H1 (cell line): ENCODE results near the gene TP73. TPM values are rescaled to one million over a fixed set of nuclear protein-coding genes. Genes with fewer than 3 reads are reported as not detected.

Experiments used
- CTCF ChIA-PET: fragments of 300-600 bp; sonication (Branson Sonifier 250); formaldehyde crosslinking; loops from one replicate; lab custom pipeline; 2021; ENCODE audit not compliant: partially characterized antibody; lab: Charles Lee
- POLR2A ChIA-PET: fragments of 300-600 bp; sonication (Branson Sonifier 250); formaldehyde crosslinking; loops from one replicate; lab custom pipeline; 2021; ENCODE audit warnings: inconsistent platforms; ENCODE audit not compliant: partially characterized antibody; lab: Charles Lee
- DNase-seq, 2 experiments: peaks; one replicate each; pipeline versions ENCODE4 v3.0.0 to v3.0.0-alpha.2; 2010 to 2022; ENCODE audit warnings: low spot score in 2 of 2, low read depth in 1 of 2, mixed read lengths in 1 of 2
- FAIRE-seq: peaks from 2 replicates; lab custom pipeline; 2011; peaks lifted over from hg19 to GRCh38; lab: Jason Lieb, UNC
- H2AFZ ChIP-seq: 2 replicates; pipeline ENCODE4 v1.8.1; 2012; ENCODE audit warnings: low read length, inconsistent platforms
- H2AK5ac ChIP-seq: 2 replicates; pipeline ENCODE4 v1.6.1; 2013; ENCODE audit warnings: low read depth, low read length
- H2BK120ac ChIP-seq: replicated peaks from 2 replicates; pipeline ENCODE3; 2013; ENCODE audit warnings: low read depth, low read length, inconsistent platforms
- H2BK12ac ChIP-seq: 2 replicates; pipeline ENCODE4 v1.6.1; 2013; ENCODE audit warnings: low read depth, low read length
- H2BK15ac ChIP-seq: 2 replicates; pipeline ENCODE4 v1.6.1; 2013; ENCODE audit warnings: low read length
- H2BK20ac ChIP-seq: 2 replicates; pipeline ENCODE4 v1.6.1; 2013; ENCODE audit warnings: low read length
- H2BK5ac ChIP-seq: 2 replicates; pipeline ENCODE4 v1.6.1; 2013; ENCODE audit warnings: low read depth, low read length
- H3K14ac ChIP-seq: 2 replicates; pipeline ENCODE4 v1.6.1; 2013; ENCODE audit warnings: inconsistent platforms; ENCODE audit not compliant: insufficient read length
- H3K18ac ChIP-seq: 2 replicates; pipeline ENCODE4 v1.6.1; 2013; ENCODE audit warnings: low read length; ENCODE audit errors: extremely low read depth
- H3K23ac ChIP-seq: 2 replicates; pipeline ENCODE4 v1.6.1; 2013; ENCODE audit warnings: inconsistent platforms; ENCODE audit not compliant: insufficient read length
- H3K23me2 ChIP-seq: 2 replicates; pipeline ENCODE4 v1.6.1; 2013; ENCODE audit warnings: low read depth, low read length
- H3K27ac ChIP-seq: 2 replicates; pipeline ENCODE4 v1.6.1; 2011; ENCODE audit warnings: low read depth, low read length, inconsistent platforms
- H3K27me3 ChIP-seq, 4 experiments: replicated peaks in 1 of 4; 1 replicate in 1 of 4; 2 replicates in 3 of 4; pipeline versions ENCODE4 v1.6.1 to v1.8.1; 2011 to 2013; ENCODE audit warnings: low read length in 3 of 4, mild to moderate bottlenecking in 3 of 4, inconsistent platforms in 2 of 4, mixed read lengths in 2 of 4, moderate library complexity in 1 of 4; ENCODE audit not compliant: control insufficient read depth in 3 of 4, insufficient read depth in 3 of 4; ENCODE audit errors: extremely low read depth in 1 of 4
- H3K36me3 ChIP-seq, 4 experiments: 2 replicates each; pipeline versions ENCODE4 v1.6.1 to v1.8.1; 2011 to 2013; ENCODE audit warnings: mild to moderate bottlenecking in 4 of 4, low read length in 3 of 4, moderate library complexity in 2 of 4, control low read depth in 1 of 4, inconsistent platforms in 1 of 4; ENCODE audit not compliant: insufficient read depth in 4 of 4, control insufficient read depth in 2 of 4
- H3K4ac ChIP-seq: replicated peaks from 2 replicates; pipeline ENCODE3; 2013; ENCODE audit warnings: low read length, low read depth, mixed read lengths, inconsistent platforms; ENCODE audit not compliant: insufficient read length
- H3K4me1 ChIP-seq, 4 experiments: replicated peaks in 1 of 4; 1 replicate in 1 of 4; 2 replicates in 3 of 4; pipeline versions ENCODE4 v1.6.1 to v1.8.1; 2011 to 2013; ENCODE audit warnings: low read length in 3 of 4, inconsistent platforms in 2 of 4, mixed read lengths in 1 of 4; ENCODE audit not compliant: insufficient read depth in 4 of 4, control insufficient read depth in 3 of 4
- H3K4me2 ChIP-seq, 2 experiments: 2 replicates each; pipeline versions ENCODE4 v1.6.1 to v1.8.1; 2011 to 2013; ENCODE audit warnings: low read depth in 2 of 2, low read length in 2 of 2, control low read depth in 1 of 2, inconsistent platforms in 1 of 2, mild to moderate bottlenecking in 1 of 2; ENCODE audit not compliant: insufficient read depth in 1 of 2
- H3K4me3 ChIP-seq, 4 experiments: fragments of 200-600, 300-600 bp in 1 of 4; sonication (generic), shearing (Covaris generic), sonication (Bioruptor Twin) in 1 of 4; 2 replicates each; pipeline versions ENCODE4 v1.5.1 to v1.8.1; 2011 to 2016; ENCODE audit warnings: low read length in 4 of 4, low read depth in 3 of 4, control low read depth in 2 of 4, inconsistent platforms in 2 of 4, mild to moderate bottlenecking in 2 of 4, mixed read lengths in 1 of 4, moderate library complexity in 1 of 4; ENCODE audit not compliant: insufficient read depth in 2 of 4; ENCODE audit errors: extremely low read depth in 1 of 4
- H3K56ac ChIP-seq: replicated peaks from 2 replicates; pipeline ENCODE3; 2013; ENCODE audit warnings: low read depth, mild to moderate bottlenecking, mixed read lengths, low read length, inconsistent platforms; ENCODE audit not compliant: insufficient read length
- H3K79me1 ChIP-seq: 2 replicates; pipeline ENCODE4 v1.6.1; 2013; ENCODE audit warnings: low read depth, low read length, control low read depth
- H3K79me2 ChIP-seq, 2 experiments: 2 replicates each; pipeline versions ENCODE4 v1.6.1 to v1.8.1; 2012 to 2013; ENCODE audit warnings: low read length in 2 of 2, mild to moderate bottlenecking in 2 of 2, inconsistent platforms in 1 of 2; ENCODE audit not compliant: insufficient read depth in 2 of 2, control insufficient read depth in 1 of 2
- H3K9ac ChIP-seq, 4 experiments: replicated peaks in 1 of 4; 1 replicate in 1 of 4; 2 replicates in 3 of 4; pipeline versions ENCODE4 v1.6.1 to v1.8.1; 2011 to 2013; ENCODE audit warnings: low read depth in 3 of 4, low read length in 3 of 4, control low read depth in 2 of 4, mild to moderate bottlenecking in 2 of 4, moderate library complexity in 2 of 4, inconsistent platforms in 1 of 4; ENCODE audit errors: extremely low read depth in 1 of 4
- H3K9me3 ChIP-seq, 2 experiments: 2 replicates each; pipeline versions ENCODE4 v1.6.1 to v1.8.1; 2012 to 2013; ENCODE audit warnings: mild to moderate bottlenecking in 2 of 2, moderate library complexity in 2 of 2, control low read depth in 1 of 2, inconsistent platforms in 1 of 2, low read depth in 1 of 2, low read length in 1 of 2, mixed read lengths in 1 of 2; ENCODE audit not compliant: insufficient read depth in 2 of 2
- H4K20me1 ChIP-seq, 2 experiments: replicated peaks in 1 of 2; 2 replicates each; pipeline versions ENCODE3 to v1.8.1; 2011 to 2013; ENCODE audit warnings: inconsistent platforms in 2 of 2, low read length in 2 of 2, mild to moderate bottlenecking in 1 of 2; ENCODE audit not compliant: insufficient read depth in 2 of 2, control insufficient read depth in 1 of 2
- H4K5ac ChIP-seq: 2 replicates; pipeline ENCODE4 v1.6.1; 2013; ENCODE audit warnings: low read length, low read depth, mixed read lengths, inconsistent platforms; ENCODE audit not compliant: insufficient read length
- H4K8ac ChIP-seq: 2 replicates; pipeline ENCODE4 v1.8.0; 2013; ENCODE audit warnings: mild to moderate bottlenecking, moderate library complexity, low read length, inconsistent platforms; ENCODE audit not compliant: insufficient read depth; ENCODE audit errors: extremely low read depth
- H4K91ac ChIP-seq: replicated peaks from 2 replicates; pipeline ENCODE3; 2013; ENCODE audit warnings: low read length, mixed read lengths, inconsistent platforms; ENCODE audit not compliant: insufficient read length
- CREB1 ChIP-seq: IDR thresholded peaks from 2 replicates; pipeline ENCODE4 v1.6.1; 2012; ENCODE audit warnings: inconsistent platforms
- CTBP2 ChIP-seq: IDR thresholded peaks from 2 replicates; pipeline ENCODE4 v1.7.0; 2011; ENCODE audit warnings: borderline replicate concordance, mild to moderate bottlenecking, moderate library complexity, mixed read lengths, low read length; ENCODE audit not compliant: insufficient read depth, insufficient read length
- KDM5A ChIP-seq: fragments of 200-600 bp; IDR thresholded peaks from 2 replicates; pipeline ENCODE4 v1.7.1; 2012; ENCODE audit warnings: mild to moderate bottlenecking, low read length, inconsistent platforms, mixed read lengths
- PHF8 ChIP-seq: fragments of 200-600 bp; sonication (generic); conservative IDR thresholded peaks from 2 replicates; pipeline ENCODE4 v1.7.1; 2012; ENCODE audit warnings: low read depth, mild to moderate bottlenecking, inconsistent platforms, low read length, moderate library complexity
- POU5F1 ChIP-seq: IDR thresholded peaks from 2 replicates; pipeline ENCODE4 v1.6.1; 2011; ENCODE audit warnings: low read depth, mild to moderate bottlenecking, low read length, moderate library complexity
- SAP30 ChIP-seq: fragments of 300-600 bp; sonication (generic); IDR thresholded peaks from 2 replicates; pipeline ENCODE4 v1.7.1; 2012; ENCODE audit warnings: low read length, moderate library complexity, mild to moderate bottlenecking, inconsistent platforms; ENCODE audit not compliant: insufficient read depth, insufficient replicate concordance
- WGBS, 2 experiments: shearing (Covaris generic) in 1 of 2; methylation state at CpG; one replicate each; pipeline versions ENCODE4 v1.1.6 to v1.1.7; 2013 to 2015; ENCODE audit warnings: low lambda C conversion rate in 2 of 2, mixed read lengths in 2 of 2, inconsistent platforms in 1 of 2, low coverage in 1 of 2, missing lambda C conversion rate in 1 of 2; ENCODE audit not compliant: insufficient replicate concordance in 2 of 2, insufficient coverage in 1 of 2, insufficient read length in 1 of 2; ENCODE audit errors: extremely low coverage in 1 of 2, missing lambda C conversion rate in 1 of 2; 5-methylcytosine and 5-hydroxymethylcytosine counted together
- polyA plus RNA-seq, 7 experiments: library from polyadenylated mRNA; depleted of rRNA in 3 of 7; stranded (reverse) in 5 of 7; unstranded in 2 of 7; fragments of >200 nt in 5 of 7; fragments of 200-250 nt in 2 of 7; gene quantifications; 1 replicate in 5 of 7; 2 replicates in 1 of 7; 4 replicates in 1 of 7; pipeline versions ENCODE4 v1.2.1 to v1.2.3, GENCODE V29; 2011 to 2013; ENCODE audit warnings: missing spikeins in 2 of 7, mixed read lengths in 2 of 7
- total RNA-seq: library from RNA; stranded (reverse); fragmentation: NEBNext Ultra II Directional; extraction: Animal tissue kit (Norgen Biotek cat#: 25700); gene quantifications from 2 replicates; pipeline ENCODE4 v1.2.1, GENCODE V29; 2021
- TF ChIP-seq, protein P1 (sequence below): IDR thresholded peaks from 2 replicates; pipeline ENCODE4 v1.6.1; 2011; ENCODE audit warnings: low read length, improper control_type of control experiment

Gene TP73
- total and polyA plus RNA-seq, 2 of the 8 experiments (the other 6 are each of a cell fraction or from before 2014, with no cell fraction given) = 2.6 to 3.1 TPM

GRCh38 chr1:3761296-3762010 is 109.1 kb downstream of the TP73 start:
- FAIRE-seq (no peak), DNase-seq (no peak)
- 95% methylated on average over 17 of the region's 17 CpGs; no CpG with 5 or more reads in 1 of the 2 experiments for WGBS, 2 experiments
- Histone ChIP-seq H3K79me2 (no peaks in the 10 kb centered on the region), H3K79me1 (no peaks in the 10 kb centered on the region), H3K36me3 (no peaks in the 10 kb centered on the region), H3K56ac (no peak overlapping the region), H3K27me3 (peaks cover 0 to 2% (median 0%) of the 10 kb centered on the region in 4 experiments; a peak in 1 of 7 replicates), H2BK120ac (no peak overlapping the region), H3K18ac (no peak overlapping the region), H3K27ac (no peak overlapping the region), H3K23me2 (no peaks in the 10 kb centered on the region), H4K20me1 (no peaks in the 10 kb centered on the region), H3K4ac (no peak overlapping the region), H2BK20ac (no peak overlapping the region), H3K9me3 (0 out of 4 replicates have a peak, but pooled peaks cover 0 to 3% of the 10 kb centered on the region in 2 experiments), H3K4me1 (no peaks in the 10 kb centered on the region), H3K23ac (no peak overlapping the region), H4K91ac (no peak overlapping the region), H2BK5ac (no peak overlapping the region), H3K9ac (no peak overlapping the region), H2AK5ac (no peak overlapping the region), H3K4me2 (no peak overlapping the region), H3K4me3 (no peak overlapping the region), H2BK12ac (no peak overlapping the region), H4K5ac (no peak overlapping the region), H4K8ac (no peak overlapping the region), H2BK15ac (no peak overlapping the region), H3K14ac (no peak overlapping the region), H2AFZ (no peak overlapping the region)
- POLR2A ChIA-PET = interaction anchor here (0.5 to 2.9 kb wide), 2 partner anchors 10 to 31 kb away, joined by 4 to 10 read pairs; no protein-coding TSS in a partner anchor
- TF ChIP-seq, protein P1, sequence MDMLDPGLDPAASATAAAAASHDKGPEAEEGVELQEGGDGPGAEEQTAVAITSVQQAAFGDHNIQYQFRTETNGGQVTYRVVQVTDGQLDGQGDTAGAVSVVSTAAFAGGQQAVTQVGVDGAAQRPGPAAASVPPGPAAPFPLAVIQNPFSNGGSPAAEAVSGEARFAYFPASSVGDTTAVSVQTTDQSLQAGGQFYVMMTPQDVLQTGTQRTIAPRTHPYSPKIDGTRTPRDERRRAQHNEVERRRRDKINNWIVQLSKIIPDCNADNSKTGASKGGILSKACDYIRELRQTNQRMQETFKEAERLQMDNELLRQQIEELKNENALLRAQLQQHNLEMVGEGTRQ = no peak
- no peak for TF ChIP-seq PHF8
- TF ChIP-seq CTBP2 = no peak
- TF ChIP-seq CREB1 = no peak
- no peak for TF ChIP-seq POU5F1
- no peak for TF ChIP-seq KDM5A
- no peak for TF ChIP-seq SAP30
- CTCF ChIA-PET = interaction anchor here (1.0 to 4.2 kb wide), 7 partner anchors 9 to 66 kb away, joined by 3 to 15 read pairs (median 3); partner anchors contain the start of gene CCDC27
